ENCODE measurements around the gene PPIP5K1.

PPIP5K1 gene

GRCh38 chr15:43516801-43517353 is 73.1 kb downstream of the PPIP5K1 start:
- DNase-seq, result no peak

DNA sequence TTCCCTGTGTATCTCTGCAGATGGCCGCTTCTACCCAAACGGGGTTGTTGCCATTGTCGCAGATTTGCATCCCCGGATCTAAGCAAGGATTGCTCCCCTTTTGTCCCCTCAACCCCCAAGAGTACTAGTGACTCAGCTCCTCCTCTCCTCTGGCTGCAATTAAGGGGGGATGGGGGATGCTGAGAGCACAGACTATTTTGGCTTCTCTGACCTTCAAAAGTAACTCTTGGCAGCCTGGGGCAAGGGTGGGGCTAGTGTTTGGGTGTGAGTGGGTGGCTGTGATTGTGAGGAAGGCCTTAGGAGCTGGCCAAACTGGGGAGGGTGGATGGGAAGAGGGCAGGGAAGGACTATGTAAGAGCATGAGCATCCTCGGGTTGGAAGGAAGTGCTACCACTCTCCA is 73.8 kb downstream of the PPIP5K1 start:
- no peak for DNase-seq

GRCh38 chr15:43515741-43516140 is 74.3 kb downstream of the PPIP5K1 start:
- no peak for DNase-seq

GRCh38 chr15:43514241-43515057 is 75.6 kb downstream of the PPIP5K1 start:
- DNase-seq, result peak; percentile 20

DNA sequence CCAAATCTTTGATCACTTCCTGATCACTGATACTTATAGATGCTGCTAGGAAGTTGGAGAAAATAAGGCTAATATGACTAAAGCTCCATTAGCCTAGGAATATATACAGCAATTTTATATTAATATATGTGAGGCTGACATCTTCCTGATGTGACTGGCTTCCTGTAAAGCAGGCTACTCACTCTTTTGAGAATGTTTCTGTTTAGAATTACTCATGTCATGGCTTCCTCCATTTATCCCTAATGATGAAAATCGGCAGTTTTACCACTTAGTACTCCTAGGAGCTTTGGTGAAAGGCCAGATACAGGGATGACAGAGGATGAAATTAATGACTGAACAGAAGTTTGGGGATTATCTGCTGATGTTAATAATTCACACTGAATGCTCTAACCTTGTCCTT is 76.5 kb downstream of the PPIP5K1 start:
- DNase-seq, result no peak

- DNase-seq, result peak; percentile 9
These were observed 78.8 kb downstream of the PPIP5K1 start for GRCh38 chr15:43511012-43511885.

GRCh38 chr15:43510200-43511011 is 79.6 kb downstream of the PPIP5K1 start:
- DNase-seq, result peak; percentile 96

DNA sequence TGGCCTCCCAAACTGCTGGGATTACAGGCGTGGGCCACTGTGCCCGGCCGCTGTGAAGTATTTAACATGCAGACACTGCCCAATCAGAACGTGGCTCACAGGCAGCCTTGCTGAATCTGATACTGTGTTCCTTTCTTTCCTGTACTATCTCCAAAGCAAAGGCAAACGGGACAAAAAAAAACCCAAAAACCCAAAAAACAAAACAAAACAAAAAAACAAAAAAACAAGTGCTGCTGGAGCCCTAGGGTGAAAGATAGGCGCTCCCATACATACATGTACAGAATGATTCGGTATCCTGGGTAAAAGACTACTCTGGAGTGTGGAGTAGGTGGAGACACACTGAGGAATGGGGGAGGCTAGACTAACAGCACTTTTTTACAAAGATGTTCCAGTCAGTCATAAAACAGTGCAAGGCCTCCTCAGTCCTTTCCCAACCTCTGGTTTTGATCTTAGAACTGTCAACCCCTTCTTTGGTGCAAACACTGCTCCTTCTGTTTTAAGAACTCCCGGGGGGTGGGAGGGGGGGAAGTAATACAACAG is 80.3 kb downstream of the PPIP5K1 start:
- DNase-seq, result no peak

DNA sequence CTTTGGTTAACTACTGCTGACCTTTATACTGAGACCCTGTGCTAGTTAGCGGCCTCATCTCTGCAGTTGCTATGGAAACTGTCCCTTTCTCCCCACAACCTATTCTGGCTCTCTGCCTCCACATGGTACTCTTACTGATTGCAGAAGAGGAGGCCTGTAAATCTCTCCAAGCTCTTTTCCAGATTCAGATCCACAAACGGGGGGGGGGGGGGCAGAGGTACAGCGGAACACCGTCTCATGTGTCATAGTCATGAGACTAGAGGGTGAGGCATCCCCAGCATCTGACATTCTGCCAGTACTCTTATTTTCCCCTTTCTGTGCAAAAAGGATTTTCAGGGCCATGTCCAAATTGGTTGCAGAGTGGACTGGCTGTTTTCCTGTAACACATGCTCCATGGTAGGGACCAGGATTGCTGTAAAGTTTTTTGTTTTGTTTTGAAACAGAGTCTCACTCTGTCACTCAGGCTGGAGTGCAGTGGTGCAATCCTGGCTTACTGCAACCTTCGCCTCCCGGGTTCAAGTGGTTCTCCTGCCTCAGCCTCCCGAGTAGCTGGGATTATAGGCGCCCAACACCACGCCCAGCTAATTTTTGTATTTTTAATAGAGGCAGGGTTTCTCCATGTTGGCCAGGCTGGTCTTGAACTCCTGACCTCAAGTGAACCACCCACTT is 80.9 kb downstream of the PPIP5K1 start:
- DNase-seq, result no peak

DNA sequence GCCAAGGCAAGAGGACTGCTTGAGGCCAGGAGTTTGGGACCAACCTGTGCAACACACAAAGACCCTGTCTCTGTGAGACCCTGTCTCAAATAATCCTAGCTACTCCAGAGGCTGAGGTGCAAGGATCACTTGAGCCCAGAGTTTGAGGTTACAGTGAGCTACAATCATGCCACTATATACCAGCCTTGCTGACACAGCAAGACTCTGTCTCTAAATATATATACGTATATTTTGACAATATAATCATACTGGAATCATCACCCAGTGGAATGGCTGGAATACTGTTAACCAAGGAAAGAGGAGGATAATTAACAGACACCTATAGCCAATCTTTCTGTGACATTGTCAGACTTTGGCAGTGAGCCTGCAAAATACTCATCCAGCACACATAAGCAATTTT is 81.6 kb downstream of the PPIP5K1 start:
- no peak for DNase-seq

GRCh38 chr15:43505738-43506137 is 84.3 kb downstream of the PPIP5K1 start:
- no peak for DNase-seq

GRCh38 chr15:43499635-43500034 is 90.4 kb downstream of the PPIP5K1 start:
- DNase-seq, result no peak

DNA sequence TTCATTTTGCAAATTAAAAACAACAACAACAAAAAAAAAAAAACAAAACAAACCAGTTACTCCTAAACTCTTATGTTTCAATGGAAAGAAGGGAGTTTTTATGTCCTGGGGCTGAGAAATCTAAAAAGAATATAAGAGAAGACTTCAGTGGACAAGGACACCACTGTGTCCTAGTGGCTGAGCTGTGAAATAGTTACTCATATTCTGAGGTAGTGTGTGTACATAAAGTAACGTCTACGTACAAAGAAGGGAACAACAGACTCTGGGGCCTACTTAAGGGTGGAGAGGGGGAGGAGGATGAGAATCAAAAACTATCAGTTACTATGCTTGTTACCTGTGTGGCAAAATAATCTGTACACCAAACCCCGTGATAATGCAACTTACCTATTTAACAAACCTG is 91.0 kb downstream of the PPIP5K1 start:
- DNase-seq, result no peak

DNA sequence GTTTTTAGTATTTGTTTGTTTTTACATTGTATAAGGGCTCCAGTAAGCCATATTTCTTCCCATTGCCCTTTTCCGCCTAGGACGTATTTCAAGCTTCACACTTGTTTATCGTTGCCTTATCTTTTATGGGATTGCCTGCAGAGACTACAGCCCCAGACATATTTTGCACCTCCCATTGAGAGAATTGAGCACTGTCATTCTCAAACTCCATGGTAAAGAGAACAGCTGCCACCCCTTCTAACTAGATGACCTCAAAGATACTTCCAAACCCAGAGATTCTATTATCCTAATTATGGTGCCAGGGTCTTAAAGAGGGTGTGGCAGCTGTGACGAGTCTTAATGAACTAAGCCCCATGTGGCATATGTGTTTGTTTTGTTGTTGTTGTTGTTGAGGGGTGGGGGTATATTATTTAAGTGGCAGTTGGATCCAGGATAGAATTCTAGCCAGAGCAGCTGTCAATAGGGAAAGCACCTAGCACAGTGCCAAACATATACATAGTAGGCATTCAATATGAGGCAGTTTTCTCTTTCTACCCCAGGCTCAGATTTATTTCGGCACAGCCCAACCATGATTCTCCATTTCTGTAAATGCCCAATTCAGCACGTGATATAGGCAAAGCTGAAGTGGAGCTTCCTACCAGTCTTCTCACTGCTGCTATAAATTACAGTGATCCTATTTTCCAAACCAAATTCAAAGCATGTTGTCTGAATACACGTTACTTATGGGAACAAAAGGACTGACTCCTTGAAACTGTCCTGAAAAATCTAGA is 96.1 kb downstream of the PPIP5K1 start:
- no peak for DNase-seq

- peak; percentile 96 for DNase-seq
These were observed 97.1 kb downstream of the PPIP5K1 start, which contains the start of gene TP53BP1 for GRCh38 chr15:43492673-43493601. TSS of gene TP53BP1 (minus strand) at chr15:43493156. CDS start at chr15:43493043, 113 bp downstream.

DNA sequence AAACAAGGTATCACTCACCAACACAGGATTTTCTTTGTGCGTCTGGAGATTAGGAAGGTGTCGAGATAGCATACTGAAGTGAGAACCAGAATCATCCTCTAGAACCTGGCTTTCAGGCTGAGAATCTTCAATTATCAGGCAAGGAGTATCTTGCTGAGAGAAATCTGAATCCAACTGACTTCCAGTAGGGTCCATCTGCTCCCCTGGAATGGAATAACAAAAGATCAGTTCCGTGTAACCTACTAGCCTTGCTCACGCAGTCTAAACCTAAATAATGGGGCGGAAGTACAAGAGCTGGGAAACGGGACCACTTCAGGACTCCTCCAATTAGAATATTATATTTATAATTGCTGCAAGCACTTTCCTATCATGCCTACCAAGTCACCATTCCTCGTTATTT is 97.7 kb downstream of the PPIP5K1 start:
- no peak for DNase-seq

- DNase-seq, result no peak
These were observed 100.8 kb downstream of the PPIP5K1 start for GRCh38 chr15:43489191-43489590.

DNA sequence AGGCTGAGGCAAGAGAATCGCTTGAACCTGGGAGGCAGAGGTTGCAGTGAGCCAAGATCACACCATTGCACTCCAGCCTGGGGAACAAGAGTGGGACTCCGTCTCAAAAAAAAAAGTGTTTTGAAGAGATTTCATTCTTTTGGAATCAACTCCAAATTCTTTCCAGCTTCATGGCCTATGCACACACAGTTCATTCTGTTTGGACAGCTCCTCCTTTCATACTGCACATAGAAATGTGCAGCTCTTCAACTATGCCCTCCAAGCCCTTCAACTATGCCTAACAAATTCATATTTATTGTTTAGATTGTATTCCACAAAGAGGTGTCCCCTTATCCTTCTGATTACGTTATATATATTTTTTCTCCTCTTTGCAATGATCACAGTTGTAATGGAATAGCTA is 101.2 kb downstream of the PPIP5K1 start:
- DNase-seq, result no peak

- DNase-seq, result no peak
These were observed 102.6 kb downstream of the PPIP5K1 start for GRCh38 chr15:43487271-43487895.
